NCI-H2171 (cell line): ENCODE results near the gene MACROD1.
A peak's percentile ranks its signal among the peaks of the same experiment; 100 is the strongest.

Experiments used
- DNase-seq: peaks from one replicate; lab custom pipeline; 2025; lab: John Stamatoyannopoulos, UW

The MACROD1 gene

GRCh38 chr11:64131683-64132190 is 34.2 kb downstream of the MACROD1 start:
- peak; percentile 60 for DNase-seq

GRCh38 chr11:64130618-64131017 is 35.3 kb downstream of the MACROD1 start:
- DNase-seq = no peak

GRCh38 chr11:64129403-64129802 is 36.5 kb downstream of the MACROD1 start:
- DNase-seq = no peak

GRCh38 chr11:64128255-64129006 is 37.5 kb downstream of the MACROD1 start:
- no peak for DNase-seq

GRCh38 chr11:64127267-64128072 is 38.4 kb downstream of the MACROD1 start:
- DNase-seq = no peak

GRCh38 chr11:64126796-64127195 is 39.1 kb downstream of the MACROD1 start:
- DNase-seq = no peak

- no peak for DNase-seq
Observed at GRCh38 chr11:64126371-64126770, 39.5 kb downstream of the MACROD1 start.

- peak; percentile 83 for DNase-seq
Observed at GRCh38 chr11:64125676-64126075, 40.2 kb downstream of the MACROD1 start.

GRCh38 chr11:64124147-64124546 is 41.8 kb downstream of the MACROD1 start:
- no peak for DNase-seq

- no peak for DNase-seq
Observed at GRCh38 chr11:64123679-64124078, 42.2 kb downstream of the MACROD1 start.

- DNase-seq = peak; percentile 60
Observed at GRCh38 chr11:64122411-64123410, 43.2 kb downstream of the MACROD1 start.

- no peak for DNase-seq
Observed at GRCh38 chr11:64121663-64122410, 44.1 kb downstream of the MACROD1 start.

- DNase-seq = peak; percentile 92
Observed at GRCh38 chr11:64120951-64121569, 44.9 kb downstream of the MACROD1 start.

- DNase-seq = peak; percentile 48
Observed at GRCh38 chr11:64119700-64120099, 46.2 kb downstream of the MACROD1 start.

GRCh38 chr11:64118876-64119665 is 46.8 kb downstream of the MACROD1 start:
- DNase-seq = peak; percentile 69

GRCh38 chr11:64117763-64118459 is 48.0 kb downstream of the MACROD1 start:
- DNase-seq = no peak

GRCh38 chr11:64115531-64116522 is 50.1 kb downstream of the MACROD1 start:
- DNase-seq = no peak

GRCh38 chr11:64114231-64114630 is 51.7 kb downstream of the MACROD1 start:
- DNase-seq = no peak
